Measurements from ENCODE around the gene ARHGAP18.

ARHGAP18 gene

GRCh38 chr6:129546702-129547101 lies 163.3 kb downstream of the ARHGAP18 start:
- no peak overlapping the region for H3K4me3 ChIP-seq (ENCODE audit: low read depth, low read length)

- no peak overlapping the region for H3K4me3 ChIP-seq (ENCODE audit: low read depth, low read length)
Measured at GRCh38 chr6:129544892-129545612, 164.9 kb downstream of the ARHGAP18 start.

DNA sequence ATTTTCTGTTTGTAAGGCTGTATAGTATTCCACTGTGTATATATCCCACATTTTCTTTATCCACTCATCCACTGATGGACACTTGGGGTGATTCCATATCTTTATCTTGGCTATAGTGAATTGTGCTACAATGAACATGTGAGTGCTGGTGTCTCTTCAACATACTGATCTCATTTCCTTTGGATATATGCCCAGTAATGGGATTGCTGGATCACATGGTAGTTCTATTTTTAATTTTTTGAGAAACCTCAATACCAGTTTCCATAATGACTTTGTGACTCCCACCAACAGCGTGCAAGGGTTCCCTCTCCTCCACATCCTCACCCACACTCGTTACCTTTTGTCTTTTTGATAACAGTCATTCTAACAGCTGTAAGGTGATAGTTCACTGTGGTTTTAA lies 166.0 kb downstream of the ARHGAP18 start:
- no peak overlapping the region for H3K4me3 ChIP-seq (ENCODE audit: low read depth, low read length)

- H3K4me3 ChIP-seq (ENCODE audit: low read depth, low read length) = no peak overlapping the region
Measured at GRCh38 chr6:129542705-129543104, 167.3 kb downstream of the ARHGAP18 start.

- H3K4me3 ChIP-seq (ENCODE audit: low read depth, low read length) = no peak overlapping the region
Measured at GRCh38 chr6:129539032-129539431, 170.9 kb downstream of the ARHGAP18 start.

DNA sequence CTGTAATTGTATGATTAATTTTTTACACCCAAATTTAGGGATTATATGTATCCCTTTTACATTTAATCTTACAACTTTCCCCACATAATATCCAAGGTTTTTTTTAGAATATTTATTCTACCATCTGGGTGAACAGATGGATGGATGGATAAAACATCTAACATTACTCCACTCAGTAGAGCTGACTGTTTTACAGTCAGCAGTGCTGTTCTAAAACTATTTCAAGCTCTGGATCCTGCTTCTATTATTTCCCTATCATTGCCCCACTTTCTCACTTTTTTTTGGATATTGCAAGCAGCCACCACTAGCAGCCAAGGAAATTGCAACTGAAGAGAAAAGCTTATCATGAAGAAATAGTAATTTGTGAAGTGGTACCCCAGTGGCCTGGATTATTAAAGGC lies 173.7 kb downstream of the ARHGAP18 start:
- H3K4me3 ChIP-seq (ENCODE audit: low read depth, low read length) = no peak overlapping the region

GRCh38 chr6:129534926-129535325 lies 175.1 kb downstream of the ARHGAP18 start:
- H3K4me3 ChIP-seq (ENCODE audit: low read depth, low read length) = no peak overlapping the region
